Body of pancreas (tissue), 4 donors: ENCODE measurements around the gene TAS2R38.

ENCODE experiments used
- CTCF ChIP-seq, 7 experiments: fragments of 450-650 bp in 4 of 7; fragments of 200-600 bp in 3 of 7; sonication (generic) in 3 of 7; IDR thresholded peaks; one replicate each; pipeline ENCODE4 v1.5.1; 2016 to 2019; ENCODE audit warnings: antibody characterized with exemption in 7 of 7
- POLR2A ChIP-seq, 3 donors: fragments of 450-650 bp; IDR thresholded peaks; one replicate each; pipeline ENCODE4 v1.6.1; 2016; ENCODE audit warnings: antibody characterized with exemption in 3 of 3, mild to moderate bottlenecking in 2 of 3

GRCh38 chr7:142018154-142018553 is 44.6 kb upstream of the TAS2R38 start:
- TF ChIP-seq CTCF (IDR thresholded peaks at IDR 0.05), result no peak
- TF ChIP-seq POLR2A (IDR thresholded peaks at IDR 0.05), result no peak
